AG20443 (cell line): ENCODE data around the gene TAB2.

Experiments used
- DNase-seq: peaks from one replicate; pipeline ENCODE4 v3.0.0; 2012; ENCODE audit warnings: low spot score, mixed read lengths

Gene TAB2

DNA sequence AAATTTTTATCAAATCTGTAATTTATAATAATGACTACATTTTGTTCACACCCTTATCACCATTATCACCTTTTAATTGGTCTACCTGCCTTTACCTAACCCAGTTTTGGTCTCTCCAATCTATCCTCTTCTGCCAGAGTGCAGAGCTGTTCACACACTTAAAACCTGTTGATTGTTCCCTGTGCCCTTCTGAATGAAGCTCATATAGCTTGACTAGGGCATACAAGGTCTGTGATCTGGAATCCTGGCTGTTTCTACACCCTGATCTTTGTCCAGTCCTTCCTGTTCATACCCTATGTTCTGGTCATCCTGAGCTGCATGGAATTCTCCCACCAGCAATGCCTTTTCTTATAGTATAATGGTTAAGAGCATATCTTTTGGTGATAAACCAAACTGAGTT, 53.6 kb downstream of the TAB2 start:
- no peak for DNase-seq

- DNase-seq, result no peak
These were observed 54.5 kb downstream of the TAB2 start for GRCh38 chr6:149372062-149372461.

GRCh38 chr6:149373511-149373910, 56.0 kb downstream of the TAB2 start:
- DNase-seq, result no peak

DNA sequence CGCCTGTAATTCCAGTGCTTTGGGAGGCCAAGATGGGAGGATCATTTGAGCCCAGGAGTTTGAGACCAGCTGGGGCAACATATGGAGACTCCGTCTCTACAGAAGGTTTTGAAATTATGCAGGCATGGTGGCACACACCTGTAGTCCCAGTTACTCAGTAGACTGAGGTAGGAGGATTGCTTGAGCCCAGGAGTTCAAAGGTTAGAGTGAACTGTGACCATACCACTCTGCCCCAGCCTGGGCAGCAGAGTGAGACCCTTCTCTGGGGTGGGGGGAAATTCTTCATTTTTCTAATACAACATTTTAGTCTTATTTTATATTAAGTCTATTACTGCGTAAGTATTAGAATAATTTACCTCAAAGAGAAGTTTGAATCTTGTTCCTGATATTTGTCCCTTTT, 62.5 kb downstream of the TAB2 start:
- no peak for DNase-seq

DNA sequence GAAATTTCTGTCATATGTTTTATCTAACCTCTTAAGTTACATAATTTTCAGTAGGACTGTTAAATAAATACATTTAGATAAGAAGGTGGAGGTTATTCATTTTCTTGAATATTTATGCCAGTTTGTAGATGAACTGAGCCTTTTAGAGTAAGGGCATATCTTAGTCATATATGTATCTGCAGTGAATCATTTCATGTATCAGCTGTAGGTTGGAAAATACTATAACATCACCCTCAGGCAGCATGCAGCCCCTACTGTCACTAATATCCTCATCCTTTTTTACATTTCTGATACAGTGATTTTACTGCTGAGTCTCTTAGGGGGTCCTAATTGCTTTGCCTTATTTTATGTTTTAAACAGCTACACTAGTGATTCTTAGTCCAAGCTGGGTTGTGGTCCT, 63.0 kb downstream of the TAB2 start:
- DNase-seq, result no peak

- DNase-seq, result no peak
These were observed 65.9 kb downstream of the TAB2 start for GRCh38 chr6:149383371-149383770.

- no peak for DNase-seq
These were observed 67.0 kb downstream of the TAB2 start for GRCh38 chr6:149384464-149384863.

DNA sequence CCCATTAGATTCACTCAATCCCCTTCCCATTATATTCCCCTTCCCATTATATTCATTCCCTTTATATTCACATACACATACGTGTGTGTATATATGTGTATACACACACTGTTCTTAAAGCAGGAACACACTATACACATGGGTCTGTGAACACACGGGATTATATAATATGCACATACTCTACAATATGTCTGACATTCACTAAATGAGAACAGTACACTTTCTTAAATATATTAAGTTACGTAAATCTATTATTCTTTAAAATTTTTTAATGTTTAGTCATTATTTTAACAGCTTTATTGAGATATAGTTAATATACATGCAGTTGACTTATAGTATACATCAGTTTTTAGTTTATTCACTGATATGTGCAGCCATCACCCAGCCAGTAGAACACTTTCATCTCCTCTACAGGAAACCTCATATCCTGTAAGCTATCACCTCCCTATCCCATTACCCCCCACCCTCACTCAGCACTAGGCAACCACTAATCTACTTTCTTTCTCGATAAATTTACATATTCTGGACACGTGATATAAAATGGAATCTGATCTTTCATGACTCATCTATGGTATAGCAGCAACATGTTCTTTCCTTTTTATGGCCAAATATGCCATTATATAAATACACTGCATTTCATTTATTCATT, 68.6 kb downstream of the TAB2 start:
- DNase-seq, result no peak

GRCh38 chr6:149387779-149388512, 70.4 kb downstream of the TAB2 start:
- no peak for DNase-seq

DNA sequence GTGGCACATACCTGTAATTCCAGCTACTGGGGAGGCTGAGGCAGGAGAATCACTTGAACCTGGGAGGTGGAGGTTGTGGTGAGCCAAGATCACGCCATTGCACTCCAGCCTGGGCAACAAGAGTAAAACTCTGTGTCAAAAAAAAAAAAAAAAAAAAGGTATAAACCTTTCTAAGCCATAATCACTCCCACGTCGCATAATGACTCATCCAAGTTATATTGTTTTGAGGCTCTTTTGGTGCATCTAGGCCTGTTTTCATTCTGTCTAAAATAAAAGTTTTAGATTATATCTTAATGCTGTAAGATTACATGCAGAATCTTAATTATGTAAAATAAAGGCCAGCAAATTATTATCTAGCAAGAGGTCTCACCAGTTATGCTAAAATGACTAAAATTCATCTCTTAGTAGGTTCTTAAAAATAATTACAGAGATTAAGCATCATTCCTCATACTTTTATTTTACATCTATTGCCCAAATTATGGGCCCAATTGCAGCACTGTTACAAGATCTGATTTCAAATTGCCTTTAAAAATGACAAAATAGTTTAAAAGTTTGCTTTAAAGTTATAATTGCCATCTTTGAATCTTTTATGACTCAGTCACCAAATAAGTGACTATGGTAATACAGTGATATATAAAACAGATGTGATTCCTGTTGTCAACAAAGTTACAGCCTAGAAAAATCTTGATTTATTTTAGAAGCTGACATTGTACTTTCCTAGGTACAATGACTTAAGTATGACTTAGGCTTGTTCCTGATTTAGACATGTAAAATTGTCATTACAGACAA, 72.2 kb downstream of the TAB2 start:
- no peak for DNase-seq

- no peak for DNase-seq
These were observed 74.6 kb downstream of the TAB2 start for GRCh38 chr6:149392093-149392492.

DNA sequence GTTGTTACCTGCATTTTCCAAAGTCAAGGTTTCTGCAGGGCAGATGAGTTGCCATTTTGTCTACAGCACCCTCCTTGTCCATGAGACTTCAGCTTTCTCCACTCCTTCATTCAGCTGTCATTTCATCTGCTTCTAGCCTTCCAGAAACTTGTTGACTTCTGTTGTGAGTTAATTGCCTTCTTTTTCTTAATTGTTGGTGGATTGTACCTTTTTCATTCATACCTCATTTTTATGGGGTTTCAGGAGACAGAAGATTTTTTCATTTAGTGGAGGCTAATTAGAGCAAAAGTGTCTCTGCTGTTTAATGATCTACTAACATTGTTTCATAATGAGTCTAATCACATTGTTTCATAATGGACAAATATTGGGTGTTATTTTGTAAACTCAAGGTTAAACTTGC, 75.0 kb downstream of the TAB2 start:
- DNase-seq, result no peak

DNA sequence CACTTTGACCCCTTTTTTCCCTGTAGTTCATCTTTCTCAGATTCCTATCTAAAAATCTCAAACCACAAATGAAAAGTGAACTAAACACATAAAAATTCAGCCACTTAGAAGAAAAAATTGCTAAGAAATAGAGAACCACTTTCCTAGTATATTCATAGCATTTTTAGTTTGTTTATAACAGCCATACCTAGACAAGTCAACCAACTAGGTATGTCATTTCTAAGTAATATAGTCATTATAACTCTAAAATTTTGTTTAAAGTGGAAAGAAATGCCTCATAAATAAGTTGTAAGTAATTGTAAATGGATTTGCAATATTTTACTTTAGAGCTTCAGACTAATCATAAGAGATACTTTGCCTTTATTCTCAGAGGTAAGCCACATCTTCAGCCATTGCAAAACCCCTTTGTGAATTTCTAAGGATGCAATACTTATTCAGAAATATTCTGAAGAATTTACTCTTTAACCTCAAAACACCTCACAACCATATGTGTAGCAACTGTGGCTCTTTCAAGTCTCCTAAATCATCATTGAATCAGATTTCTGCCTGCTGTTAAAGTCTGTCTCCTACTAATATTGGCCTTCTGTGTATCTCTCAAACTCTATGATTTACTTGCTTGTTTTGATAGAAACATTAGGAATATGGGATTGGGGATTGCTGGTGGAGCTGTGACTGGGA, 75.6 kb downstream of the TAB2 start:
- no peak for DNase-seq

DNA sequence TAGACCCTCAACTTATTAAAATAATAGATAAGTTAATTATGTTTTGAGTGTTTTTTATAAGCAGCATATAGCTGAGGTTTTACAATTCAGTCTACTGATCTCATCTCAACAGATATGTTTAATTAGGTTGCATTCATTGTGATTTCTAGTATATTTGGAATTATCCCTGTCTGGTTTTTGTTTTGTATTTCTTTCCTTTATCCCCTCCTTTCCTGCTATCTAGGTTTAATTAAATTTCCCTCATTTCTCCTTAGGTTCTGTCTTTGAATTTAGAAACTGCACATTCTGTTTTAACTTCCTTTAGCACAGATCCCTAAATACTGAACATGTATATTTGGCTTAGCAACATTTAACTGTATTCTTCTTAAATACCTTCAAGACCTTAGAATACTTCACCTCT, 77.7 kb downstream of the TAB2 start:
- no peak for DNase-seq

- DNase-seq, result no peak
These were observed 79.9 kb downstream of the TAB2 start for GRCh38 chr6:149397384-149397783.

GRCh38 chr6:149400050-149400449, 82.5 kb downstream of the TAB2 start, which contains the start of gene SUMO4:
SUMO4 (plus strand) TSS chr6:149400262; CDS start chr6:149400392, 130 bp downstream.
- no peak for DNase-seq

- DNase-seq, result no peak
These were observed 86.0 kb downstream of the TAB2 start for GRCh38 chr6:149403534-149403933.

DNA sequence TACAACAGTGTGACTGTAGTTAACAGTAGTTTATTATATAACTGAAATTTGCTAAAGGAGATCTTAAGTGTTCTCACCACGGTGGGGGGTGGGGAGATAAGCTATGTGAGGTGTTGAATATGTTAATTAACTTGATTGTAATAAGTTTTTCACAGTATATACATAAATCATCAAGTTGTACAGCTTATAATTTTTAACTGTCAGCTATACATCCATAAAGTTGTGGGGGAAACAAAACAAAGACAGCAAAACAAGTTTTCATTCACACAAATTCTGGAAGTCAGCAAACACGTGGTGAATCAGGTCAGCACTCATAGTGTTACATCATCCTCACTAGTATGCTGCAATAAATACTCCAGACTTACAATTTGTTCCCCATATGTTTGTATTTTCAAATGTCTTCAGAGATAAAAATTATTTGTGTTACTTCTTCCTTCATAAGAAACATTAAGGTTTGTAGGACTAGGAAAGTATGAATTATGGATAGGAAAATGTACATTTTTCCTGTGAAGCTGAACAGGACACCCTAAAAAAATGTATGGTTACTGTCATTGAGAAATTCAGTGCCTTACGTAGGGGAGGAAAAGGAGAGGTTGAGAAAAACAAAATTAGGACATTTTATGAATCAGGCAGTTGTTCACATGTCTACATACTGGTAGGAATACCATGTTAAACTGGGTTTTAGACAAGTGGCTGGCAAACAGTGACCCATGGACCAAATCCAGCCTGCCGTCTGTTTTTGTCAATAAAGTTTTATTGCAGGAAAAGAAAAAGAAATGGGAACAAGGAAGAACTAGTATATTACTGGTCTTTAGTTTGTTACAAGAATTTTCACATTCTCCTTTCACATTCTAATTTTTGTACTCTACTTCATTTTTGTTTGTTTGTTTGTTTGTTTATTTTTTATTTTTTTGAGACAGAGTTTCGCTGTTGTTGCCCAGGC, 88.6 kb downstream of the TAB2 start:
- no peak for DNase-seq

GRCh38 chr6:149409617-149410016, 92.1 kb downstream of the TAB2 start:
- no peak for DNase-seq

DNA sequence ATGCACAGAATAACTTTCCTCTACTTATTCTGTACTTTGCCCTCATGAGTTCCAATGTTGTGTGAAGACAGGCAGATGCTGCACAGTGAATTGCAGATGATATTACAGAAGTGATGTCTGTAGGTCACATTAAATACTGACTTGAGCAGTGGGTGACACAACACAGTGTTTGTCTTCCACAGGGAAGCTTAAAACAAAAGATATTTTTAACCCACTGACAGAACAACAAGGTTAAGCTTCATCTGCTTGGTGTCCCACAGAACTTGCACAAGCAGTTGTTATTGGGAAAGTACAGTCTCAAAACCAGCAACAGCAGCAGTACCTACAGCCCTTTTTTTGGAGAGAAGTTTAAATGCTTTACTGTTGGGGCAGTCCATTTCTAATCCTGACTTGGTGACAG, 93.0 kb downstream of the TAB2 start:
- no peak for DNase-seq

- no peak for DNase-seq
These were observed 96.5 kb downstream of the TAB2 start for GRCh38 chr6:149414009-149414408.
